Measurements from ENCODE around the gene CUZD1.

The CUZD1 gene

DNA sequence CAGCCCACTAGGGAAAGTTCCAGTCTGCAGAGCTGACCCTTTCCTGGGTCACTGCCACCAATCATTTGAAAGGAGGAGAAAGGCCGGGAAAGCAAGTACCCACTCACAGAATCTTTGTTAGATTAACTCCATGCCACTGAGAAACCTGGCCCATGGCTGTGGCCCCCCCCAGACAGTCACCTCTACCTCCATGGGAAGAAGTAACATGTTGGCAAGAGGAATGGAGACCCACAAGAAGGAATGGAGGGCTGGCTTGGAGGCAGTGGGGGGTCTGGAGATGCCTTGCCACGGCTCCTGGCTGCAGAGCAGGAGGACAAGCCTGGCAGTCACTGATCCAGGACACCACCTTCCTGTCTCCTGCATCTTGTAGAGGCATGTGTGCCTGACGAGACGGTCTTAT is 32.9 kb downstream of the CUZD1 start:
- no peak overlapping the region for H3K4me3 ChIP-seq (ENCODE audit: low read length)
- no peak for DNase-seq (ENCODE audit: low read depth)
- TF ChIP-seq, protein P1, sequence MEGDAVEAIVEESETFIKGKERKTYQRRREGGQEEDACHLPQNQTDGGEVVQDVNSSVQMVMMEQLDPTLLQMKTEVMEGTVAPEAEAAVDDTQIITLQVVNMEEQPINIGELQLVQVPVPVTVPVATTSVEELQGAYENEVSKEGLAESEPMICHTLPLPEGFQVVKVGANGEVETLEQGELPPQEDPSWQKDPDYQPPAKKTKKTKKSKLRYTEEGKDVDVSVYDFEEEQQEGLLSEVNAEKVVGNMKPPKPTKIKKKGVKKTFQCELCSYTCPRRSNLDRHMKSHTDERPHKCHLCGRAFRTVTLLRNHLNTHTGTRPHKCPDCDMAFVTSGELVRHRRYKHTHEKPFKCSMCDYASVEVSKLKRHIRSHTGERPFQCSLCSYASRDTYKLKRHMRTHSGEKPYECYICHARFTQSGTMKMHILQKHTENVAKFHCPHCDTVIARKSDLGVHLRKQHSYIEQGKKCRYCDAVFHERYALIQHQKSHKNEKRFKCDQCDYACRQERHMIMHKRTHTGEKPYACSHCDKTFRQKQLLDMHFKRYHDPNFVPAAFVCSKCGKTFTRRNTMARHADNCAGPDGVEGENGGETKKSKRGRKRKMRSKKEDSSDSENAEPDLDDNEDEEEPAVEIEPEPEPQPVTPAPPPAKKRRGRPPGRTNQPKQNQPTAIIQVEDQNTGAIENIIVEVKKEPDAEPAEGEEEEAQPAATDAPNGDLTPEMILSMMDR (conservative IDR thresholded peaks at IDR 0.05; ENCODE audit: low read length), result no peak

DNA sequence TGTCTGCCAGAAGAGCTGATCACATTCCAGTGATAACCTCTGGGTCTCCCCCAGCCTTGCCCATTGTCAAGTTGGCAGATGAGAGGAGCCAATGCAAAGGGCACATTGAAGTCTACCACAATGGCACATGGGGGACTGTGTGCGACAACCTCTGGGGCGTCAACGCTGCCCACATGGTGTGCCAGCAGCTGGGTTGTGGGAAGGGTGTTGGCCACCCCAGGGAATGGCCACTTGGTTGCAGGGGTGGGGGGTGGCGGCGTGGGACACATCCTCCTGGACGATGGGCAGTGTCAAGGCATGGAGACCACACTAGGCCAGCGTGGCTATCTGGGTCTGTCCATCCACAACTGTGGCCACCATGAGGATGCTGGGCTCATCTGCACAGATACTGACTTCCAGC is 43.4 kb downstream of the CUZD1 start:
- no peak for DNase-seq (ENCODE audit: low read depth)
- H3K4me3 ChIP-seq (ENCODE audit: low read length), result no peak overlapping the region
- TF ChIP-seq, protein P1 (conservative IDR thresholded peaks at IDR 0.05; ENCODE audit: low read length), result no peak

DNA sequence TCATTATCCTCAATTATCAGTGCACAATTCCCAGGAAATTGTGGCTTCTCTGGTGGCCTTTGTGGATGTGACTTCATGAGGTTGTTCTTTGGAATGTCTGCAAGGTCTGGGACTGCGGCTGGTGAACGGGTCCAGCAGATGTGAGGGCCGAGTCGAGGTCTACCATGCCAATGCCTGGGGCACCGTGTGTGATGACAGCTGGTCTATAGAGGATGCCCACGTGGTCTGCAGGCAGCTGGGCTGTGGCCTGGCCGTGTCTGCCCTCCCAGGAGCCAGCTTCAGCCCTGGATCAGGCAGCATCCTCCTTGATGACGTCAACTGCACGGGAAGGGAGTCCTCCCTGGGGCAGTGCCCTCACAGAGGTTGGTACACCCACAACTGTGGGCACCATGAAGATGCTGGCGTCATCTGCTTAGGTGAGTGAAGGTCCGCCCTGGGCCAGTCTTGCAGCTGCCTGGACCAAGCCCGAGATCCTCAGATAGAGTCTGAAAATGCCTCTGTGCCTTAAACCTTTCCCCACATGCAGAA is 46.9 kb downstream of the CUZD1 start:
- H3K4me3 ChIP-seq (ENCODE audit: low read length), result no peak overlapping the region
- TF ChIP-seq, protein P1 (conservative IDR thresholded peaks at IDR 0.05; ENCODE audit: low read length), result no peak
- DNase-seq (ENCODE audit: low read depth), result no peak

DNA sequence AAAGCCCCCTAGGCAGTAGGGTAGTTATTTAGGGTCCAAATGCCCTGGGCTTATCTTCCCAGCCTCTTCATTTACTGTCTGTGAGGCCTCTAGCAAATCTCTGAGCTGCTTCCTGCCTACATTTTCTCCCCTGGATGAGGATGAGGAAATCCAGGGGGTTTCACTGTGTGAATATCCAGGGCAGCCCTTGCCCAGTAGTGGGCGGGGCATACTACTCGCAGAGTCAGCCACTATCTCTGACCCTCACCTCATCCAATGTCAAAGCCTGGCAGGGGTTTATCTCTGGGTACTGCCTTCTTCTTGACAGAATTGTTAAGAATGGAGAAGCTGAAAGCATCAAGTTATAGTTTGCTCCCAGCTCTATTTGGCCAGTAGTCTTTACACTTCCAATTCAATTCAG is 48.9 kb downstream of the CUZD1 start:
- no peak overlapping the region for H3K4me3 ChIP-seq (ENCODE audit: low read length)
- TF ChIP-seq, protein P1 (conservative IDR thresholded peaks at IDR 0.05; ENCODE audit: low read length), result no peak
- DNase-seq (ENCODE audit: low read depth), result no peak

DNA sequence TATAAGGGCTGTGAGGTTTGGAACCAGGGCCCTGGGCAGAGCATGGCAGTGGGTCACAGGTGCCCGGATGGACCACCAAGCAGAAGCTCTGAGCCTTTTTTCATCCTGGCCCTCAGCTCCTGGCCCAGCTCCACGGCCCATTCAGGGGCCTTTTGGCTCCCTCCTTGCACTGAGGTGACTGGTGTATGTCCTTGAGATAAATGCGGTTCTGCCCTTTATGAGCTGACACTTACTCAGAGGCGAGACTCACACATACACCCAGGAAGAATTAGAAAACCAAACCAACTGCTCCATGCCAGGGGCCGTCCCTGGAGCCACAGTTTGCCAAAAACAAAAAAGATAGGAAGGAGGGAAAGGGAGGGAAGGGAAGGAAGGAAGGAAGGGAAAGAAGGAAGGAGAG is 49.7 kb downstream of the CUZD1 start:
- H3K4me3 ChIP-seq (ENCODE audit: low read length), result no peak overlapping the region
- DNase-seq (ENCODE audit: low read depth), result no peak
- TF ChIP-seq, protein P1 (conservative IDR thresholded peaks at IDR 0.05; ENCODE audit: low read length), result no peak

DNA sequence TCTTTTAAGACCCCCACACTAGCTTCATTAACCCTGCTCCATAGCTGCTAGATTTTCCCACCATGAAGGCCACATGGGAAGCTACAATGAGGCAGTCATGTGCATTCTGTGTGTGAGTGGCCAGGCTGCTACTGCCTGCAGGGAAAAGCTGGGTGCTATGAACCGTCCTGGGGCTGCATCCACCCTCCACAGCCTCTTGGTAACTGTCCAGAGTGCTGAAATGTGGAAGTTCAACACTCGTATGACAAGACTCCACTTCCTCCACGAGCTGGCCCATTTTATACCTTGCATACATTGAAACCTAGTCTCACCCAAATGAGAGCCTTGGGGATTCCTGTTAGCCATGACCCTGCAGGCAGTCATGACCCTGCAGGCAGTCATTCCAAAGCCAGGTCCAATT is 59.4 kb downstream of the CUZD1 start:
- TF ChIP-seq, protein P1 (conservative IDR thresholded peaks at IDR 0.05; ENCODE audit: low read length), result no peak
- H3K4me3 ChIP-seq (ENCODE audit: low read length), result no peak overlapping the region
- peak; percentile 12 for DNase-seq (ENCODE audit: low read depth)

DNA sequence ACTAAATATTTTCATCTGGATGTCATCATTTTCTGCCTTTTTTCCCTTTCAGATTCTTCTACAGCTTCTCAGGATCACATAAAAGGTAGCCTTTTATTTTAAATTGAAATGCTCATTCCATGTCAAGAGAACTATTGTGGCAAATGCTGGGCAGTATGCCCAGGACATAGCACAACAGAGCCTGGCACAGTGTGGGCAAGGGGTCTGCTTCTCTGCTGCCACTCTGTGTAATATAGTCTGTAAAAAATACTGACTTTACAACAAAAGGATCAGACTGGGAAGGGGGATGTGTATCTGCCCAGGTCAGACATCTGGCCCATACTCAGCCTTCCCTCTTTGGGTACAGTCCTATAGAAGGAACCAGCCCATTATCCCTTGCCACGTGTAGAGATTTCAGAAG is 62.7 kb downstream of the CUZD1 start:
- TF ChIP-seq, protein P1 (conservative IDR thresholded peaks at IDR 0.05; ENCODE audit: low read length), result no peak

More for the DNA sequence above, 62.7 kb downstream of the CUZD1 start:
- no peak overlapping the region for H3K4me3 ChIP-seq (ENCODE audit: low read length)
- no peak for DNase-seq (ENCODE audit: low read depth)

Measured in AG10803 (cell line).